Cardiac muscle cell (in vitro differentiated cells and primary cell): ENCODE results near the gene PTCD1. TPM values are rescaled to one million over a fixed set of nuclear protein-coding genes. Genes with fewer than 3 reads are reported as not detected.
A peak's percentile ranks its signal among the peaks of the same experiment; 100 is the strongest.

Experiments
- DNase-seq, 2 donors: peaks; one replicate each; pipeline versions ENCODE4 v3.0.0 to v3.0.0-alpha.2; 2010 to 2017; ENCODE audit warnings: low read depth in 1 of 2, low spot score in 1 of 2
- H3K27ac ChIP-seq: fragments of 200-600 bp; sonication (generic); 2 replicates; pipeline ENCODE4 v1.5.1; 2016
- H3K27me3 ChIP-seq: fragments of 200-600 bp; sonication (generic); 2 replicates; pipeline ENCODE4 v1.6.0; 2016; ENCODE audit warnings: control low read depth
- H3K36me3 ChIP-seq: fragments of 200-600 bp; sonication (generic); 2 replicates; pipeline ENCODE4 v1.5.1; 2016; ENCODE audit warnings: control low read depth
- H3K4me1 ChIP-seq: fragments of 200-600 bp; sonication (generic); 2 replicates; pipeline ENCODE4 v1.8.1; 2017; ENCODE audit warnings: low read depth, mild to moderate bottlenecking, mixed run types
- H3K4me3 ChIP-seq: fragments of 200-600 bp; sonication (generic); 2 replicates; pipeline ENCODE4 v1.5.1; 2016; ENCODE audit warnings: mild to moderate bottlenecking
- H3K9me3 ChIP-seq: fragments of 200-600 bp; sonication (generic); 2 replicates; pipeline ENCODE4 v1.5.1; 2017; ENCODE audit warnings: low read depth, mild to moderate bottlenecking, control low read depth
- CTCF ChIP-seq: IDR thresholded peaks from 2 replicates; pipeline ENCODE4 v1.5.1; 2012; ENCODE audit warnings: low read depth, mild to moderate bottlenecking, low read length
- polyA plus RNA-seq: library from polyadenylated mRNA; unstranded; fragments of >200 nt; fragmentation: Nextera tagmentation; extraction: Ambion mirVana; gene quantifications from 2 replicates; pipeline ENCODE4 v1.2.1, GENCODE V29; 2016
- total RNA-seq: library from RNA; depleted of rRNA; stranded (reverse); fragments of >200 nt; gene quantifications from 2 replicates; pipeline ENCODE4 v1.2.3, GENCODE V29; 2016

PTCD1 gene
- total and polyA plus RNA-seq, 2 experiments from 2014 or later, result 6.1 to 27.9 TPM

- Histone ChIP-seq H3K4me1 (no peaks in the 10 kb centered on the region), H3K36me3 (peaks cover 47% of the 10 kb centered on the region), H3K27me3 (no peaks in the 10 kb centered on the region), H3K4me3 (no peak overlapping the region), H3K27ac (no peak overlapping the region), H3K9me3 (no peaks in the 10 kb centered on the region)
- TF ChIP-seq CTCF, result no peak
- DNase-seq, result no peak
These were observed 10.3 kb upstream of the PTCD1 start for GRCh38 chr7:99448855-99449254.

- DNase-seq, result no peak
These were observed 9.3 kb upstream of the PTCD1 start for GRCh38 chr7:99447943-99448342.

GRCh38 chr7:99446096-99446495, 7.5 kb upstream of the PTCD1 start:
- H3K27me3 ChIP-seq, result no peaks in the 10 kb centered on the region
- H3K4me1 ChIP-seq, result no peaks in the 10 kb centered on the region
- H3K4me3 ChIP-seq, result no peak overlapping the region
- no peaks in the 10 kb centered on the region for H3K9me3 ChIP-seq
- no peak for TF ChIP-seq CTCF
- DNase-seq, result no peak
- H3K36me3 ChIP-seq, result peaks cover 37% of the 10 kb centered on the region
- H3K27ac ChIP-seq, result no peak overlapping the region

More at GRCh38 chr7:99447943-99448342, 9.3 kb upstream of the PTCD1 start:
- H3K36me3 ChIP-seq, result peaks cover 43% of the 10 kb centered on the region
- H3K4me3 ChIP-seq, result no peak overlapping the region
- no peak overlapping the region for H3K27ac ChIP-seq
- TF ChIP-seq CTCF, result no peak
- H3K9me3 ChIP-seq, result no peaks in the 10 kb centered on the region
- H3K4me1 ChIP-seq, result no peaks in the 10 kb centered on the region
- no peaks in the 10 kb centered on the region for H3K27me3 ChIP-seq

- peaks cover 3% of the 10 kb centered on the region for H3K4me1 ChIP-seq
- H3K36me3 ChIP-seq, result peaks cover 9% of the 10 kb centered on the region
- DNase-seq, result peak in 1 of 2 donors; percentile 48
- no peaks in the 10 kb centered on the region for H3K27me3 ChIP-seq
- TF ChIP-seq CTCF, result no peak
- no peak overlapping the region for H3K4me3 ChIP-seq
- H3K9me3 ChIP-seq, result no peaks in the 10 kb centered on the region
- H3K27ac ChIP-seq, result no peak overlapping the region
These were observed 1.6 kb upstream of the PTCD1 start for GRCh38 chr7:99440195-99440594.

- DNase-seq, result no peak
- Histone ChIP-seq H3K4me1 (peaks cover 3% of the 10 kb centered on the region), H3K36me3 (peaks cover 7% of the 10 kb centered on the region), H3K27me3 (no peaks in the 10 kb centered on the region), H3K9me3 (no peaks in the 10 kb centered on the region), H3K4me3 (peak overlapping the region; percentile 96), H3K27ac (peak overlapping the region; percentile 90)
- no peak for TF ChIP-seq CTCF
These were observed 539 bp downstream of the PTCD1 start for GRCh38 chr7:99437946-99438572.
